ENCODE measurements around the gene DCTN4.

DCTN4 gene

DNA sequence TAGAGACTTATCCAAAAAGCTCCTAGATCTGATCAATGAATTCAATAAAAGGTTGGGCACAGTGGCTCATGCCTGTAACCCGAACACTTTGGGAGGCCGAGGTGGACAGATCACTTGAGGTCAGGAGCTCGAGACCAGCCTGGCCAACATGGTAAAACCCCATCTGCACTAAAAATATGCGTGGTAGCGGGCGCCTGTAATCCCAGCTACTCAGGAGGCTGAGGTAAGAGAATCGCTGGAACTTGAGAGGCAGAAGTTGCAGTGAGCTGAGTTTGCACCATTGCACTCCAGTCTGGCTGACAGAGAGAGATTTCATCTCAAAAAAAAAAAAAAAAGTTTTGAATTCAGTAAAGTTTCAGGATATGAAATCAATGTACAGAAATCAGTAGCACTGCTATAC is 20.0 kb downstream of the DCTN4 start:
- TF ChIP-seq GATA1 (IDR thresholded peaks at IDR 0.05; ENCODE audit: low read depth, low read length) = no peak
- TF ChIP-seq POLR2A (IDR thresholded peaks at IDR 0.05; ENCODE audit: low read length) = no peak
- DNase-seq = no peak

DNA sequence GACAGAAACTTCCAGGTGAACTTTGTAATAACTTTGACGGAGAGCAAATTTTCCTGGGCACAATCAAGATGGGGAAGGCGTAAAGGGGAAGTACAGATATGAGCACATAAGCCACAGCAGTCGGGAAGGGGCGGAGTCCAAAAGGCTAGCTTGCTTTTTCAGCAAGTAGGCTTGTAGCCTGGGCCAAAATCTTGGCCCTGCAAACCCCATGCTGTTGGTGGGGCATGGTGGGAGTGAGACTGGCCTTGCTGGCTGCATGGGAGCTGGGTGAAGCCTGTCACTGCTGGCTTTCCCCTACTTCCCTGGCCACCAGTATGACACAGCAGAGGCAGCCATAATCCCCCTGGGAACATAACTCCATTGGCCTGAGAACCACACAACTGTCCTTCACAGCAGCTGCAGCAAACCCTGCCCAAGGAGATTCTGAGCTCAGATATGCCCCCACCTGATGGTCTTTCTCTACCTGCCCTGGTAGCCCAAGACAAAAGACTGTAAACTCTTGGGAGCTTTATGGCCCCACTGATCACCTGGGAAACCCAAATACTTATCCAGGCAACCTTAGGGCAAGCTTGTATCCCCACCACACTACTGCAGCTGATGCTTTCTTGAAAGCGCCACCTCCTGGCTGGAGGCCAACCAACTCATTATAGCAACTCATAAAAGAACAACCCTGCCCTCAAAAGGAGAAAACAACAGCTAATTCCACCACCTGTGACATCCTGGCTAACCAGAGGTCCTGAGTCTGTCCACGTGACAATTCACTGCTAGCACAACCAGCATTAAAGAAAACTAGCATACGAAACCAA is 24.0 kb downstream of the DCTN4 start:
- peak; percentile 42 to 48 for DNase-seq
- TF ChIP-seq GATA1 (IDR thresholded peaks at IDR 0.05; ENCODE audit: low read depth, low read length) (no peak), POLR2A (IDR thresholded peaks at IDR 0.05; ENCODE audit: low read length) (no peak)

DNA sequence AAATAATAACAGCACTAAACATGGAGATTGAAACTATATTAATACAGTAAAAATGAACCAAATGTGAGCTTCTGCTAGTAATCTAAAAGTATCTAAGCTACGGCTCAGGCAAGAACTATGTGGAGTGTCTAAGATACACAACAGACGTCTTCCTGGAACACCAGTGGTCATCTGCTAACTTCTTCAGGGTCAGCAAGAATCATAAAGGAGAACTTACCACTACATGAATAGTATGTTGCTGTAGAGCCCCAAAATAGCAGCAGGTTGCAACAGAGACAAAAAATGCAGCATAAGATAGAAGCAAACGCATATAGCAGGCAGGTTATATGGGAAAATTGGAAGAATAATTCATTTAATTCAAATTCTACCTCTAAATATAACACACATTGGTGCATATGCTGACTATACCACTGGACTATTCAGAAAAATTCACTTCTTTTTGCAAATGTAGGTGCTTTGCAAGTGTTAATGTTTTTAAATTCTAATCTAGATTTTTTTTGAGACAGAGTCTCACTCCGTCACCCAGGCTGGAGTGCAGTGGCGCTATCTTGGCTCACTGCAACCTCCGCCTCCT is 27.1 kb downstream of the DCTN4 start:
- TF ChIP-seq GATA1 (IDR thresholded peaks at IDR 0.05; ENCODE audit: low read depth, low read length) = no peak
- no peak for TF ChIP-seq POLR2A (IDR thresholded peaks at IDR 0.05; ENCODE audit: low read length)
- no peak for DNase-seq

DNA sequence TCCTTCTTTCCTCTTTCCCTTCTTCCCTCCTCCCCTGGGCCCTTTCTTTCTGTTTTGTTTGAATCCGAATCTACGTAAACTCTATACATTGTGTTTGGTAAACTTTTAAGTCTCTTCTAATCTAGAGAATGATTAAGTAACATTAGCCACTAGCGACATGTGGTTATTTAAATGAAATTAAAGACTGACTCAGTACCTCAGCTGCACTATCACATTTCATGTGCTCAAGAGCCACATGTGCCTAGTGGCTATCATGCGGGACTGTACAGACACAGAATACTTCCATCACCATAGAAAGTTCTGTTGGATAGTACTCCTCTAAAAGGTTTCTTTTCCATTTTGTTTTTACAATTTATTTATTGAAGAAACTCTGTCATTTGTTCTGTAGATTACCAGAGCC is 29.0 kb downstream of the DCTN4 start:
- DNase-seq = no peak
- TF ChIP-seq GATA1 (IDR thresholded peaks at IDR 0.05; ENCODE audit: low read depth, low read length) (no peak), POLR2A (IDR thresholded peaks at IDR 0.05; ENCODE audit: low read length) (no peak)

DNA sequence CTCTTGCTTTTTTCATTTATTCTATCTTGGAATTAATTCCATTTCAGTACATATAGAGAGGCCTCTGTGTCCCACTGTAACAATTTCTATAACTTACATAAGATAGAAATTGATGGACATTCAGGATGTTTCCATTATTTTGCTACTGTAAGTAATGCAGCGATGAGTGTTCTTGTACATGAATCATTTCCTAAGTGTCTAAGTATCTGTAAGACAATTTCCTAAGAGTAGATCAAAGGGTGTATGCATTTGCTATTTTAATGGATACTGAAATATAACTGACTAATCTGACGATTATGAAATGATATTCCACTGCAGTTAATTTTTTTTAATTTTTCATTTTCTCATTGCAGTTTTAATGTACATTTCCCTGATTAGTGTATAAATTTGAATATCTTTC is 35.0 kb downstream of the DCTN4 start:
- DNase-seq = no peak
- TF ChIP-seq POLR2A (IDR thresholded peaks at IDR 0.05; ENCODE audit: low read length) (no peak), GATA1 (IDR thresholded peaks at IDR 0.05; ENCODE audit: low read depth, low read length) (no peak)

DNA sequence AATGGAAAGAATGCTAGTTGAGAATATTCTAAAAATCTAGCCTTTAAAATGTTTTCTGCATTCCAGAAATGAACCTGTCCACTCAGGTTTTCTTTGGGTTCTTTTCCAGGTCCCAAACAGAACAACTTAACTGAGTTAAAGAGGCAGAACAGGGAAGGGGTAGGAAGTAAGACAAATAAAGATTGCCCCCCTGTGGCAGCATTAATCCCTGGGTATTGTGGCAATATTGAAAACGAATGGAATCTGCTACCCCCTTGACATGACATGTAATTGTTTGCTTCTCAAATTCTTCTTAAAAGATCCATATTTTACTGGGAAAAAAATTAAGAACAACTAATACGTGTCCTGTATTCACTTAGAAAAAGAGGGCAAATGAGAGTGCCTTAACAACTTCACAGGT is 48.7 kb downstream of the DCTN4 start:
- DNase-seq = peak in 1 of 2 experiments; percentile 19
- TF ChIP-seq POLR2A (IDR thresholded peaks at IDR 0.05; ENCODE audit: low read length) (no peak), GATA1 (IDR thresholded peaks at IDR 0.05; ENCODE audit: low read depth, low read length) (no peak)

DNA sequence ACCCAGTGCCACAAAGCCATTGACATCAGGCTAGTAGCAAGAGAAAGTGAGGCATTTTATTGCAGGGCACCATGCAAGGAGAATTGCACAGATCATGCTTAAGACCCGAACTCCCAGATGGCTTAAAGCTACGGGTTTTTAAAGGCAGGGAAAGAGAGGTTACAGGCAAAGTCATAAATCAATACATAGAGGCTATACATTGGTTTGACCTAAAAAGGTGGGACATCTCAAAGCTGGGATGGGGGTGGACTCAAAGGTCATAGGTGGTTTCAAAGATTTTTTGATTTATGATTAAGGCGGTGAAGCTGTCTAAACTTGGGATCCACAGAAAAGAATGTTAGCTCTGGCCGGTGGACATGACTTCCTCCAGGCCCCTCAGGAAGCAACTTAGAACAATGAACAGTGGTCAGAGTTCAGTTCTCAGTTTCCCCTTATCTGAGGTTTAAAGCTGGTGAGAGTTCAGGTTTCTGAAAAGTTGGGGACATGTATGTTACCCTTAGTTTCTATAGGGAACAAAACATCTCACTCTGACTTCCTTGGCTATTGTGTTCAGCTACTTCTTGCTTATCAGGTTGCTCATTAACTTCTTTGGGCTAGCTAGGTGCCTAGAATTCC is 51.9 kb downstream of the DCTN4 start:
- TF ChIP-seq POLR2A (IDR thresholded peaks at IDR 0.05; ENCODE audit: low read length) (no peak), GATA1 (IDR thresholded peaks at IDR 0.05; ENCODE audit: low read depth, low read length) (no peak)

DNA sequence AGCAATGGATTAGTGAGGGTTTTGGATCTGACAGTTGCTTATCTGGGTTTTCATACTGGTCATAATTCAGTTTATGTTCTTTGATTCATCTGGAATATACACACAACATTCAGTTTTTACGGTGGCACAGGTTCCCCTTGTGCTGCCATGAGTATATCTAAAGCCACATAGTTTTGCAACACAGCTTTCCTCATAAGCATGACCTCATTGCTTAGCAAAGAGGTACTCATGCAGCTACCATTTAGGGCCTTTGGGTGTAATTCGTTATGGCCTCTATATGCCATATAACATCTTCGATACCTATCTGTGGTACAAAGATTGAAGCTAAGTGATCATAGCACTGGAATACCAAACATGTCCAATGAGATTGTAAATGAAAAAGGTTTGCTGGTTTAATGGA is 55.1 kb downstream of the DCTN4 start:
- TF ChIP-seq POLR2A (IDR thresholded peaks at IDR 0.05; ENCODE audit: low read length) = no peak
- TF ChIP-seq GATA1 (IDR thresholded peaks at IDR 0.05; ENCODE audit: low read depth, low read length) = no peak
- DNase-seq = no peak

More for the DNA sequence above, 51.9 kb downstream of the DCTN4 start:
- DNase-seq = no peak

DNA sequence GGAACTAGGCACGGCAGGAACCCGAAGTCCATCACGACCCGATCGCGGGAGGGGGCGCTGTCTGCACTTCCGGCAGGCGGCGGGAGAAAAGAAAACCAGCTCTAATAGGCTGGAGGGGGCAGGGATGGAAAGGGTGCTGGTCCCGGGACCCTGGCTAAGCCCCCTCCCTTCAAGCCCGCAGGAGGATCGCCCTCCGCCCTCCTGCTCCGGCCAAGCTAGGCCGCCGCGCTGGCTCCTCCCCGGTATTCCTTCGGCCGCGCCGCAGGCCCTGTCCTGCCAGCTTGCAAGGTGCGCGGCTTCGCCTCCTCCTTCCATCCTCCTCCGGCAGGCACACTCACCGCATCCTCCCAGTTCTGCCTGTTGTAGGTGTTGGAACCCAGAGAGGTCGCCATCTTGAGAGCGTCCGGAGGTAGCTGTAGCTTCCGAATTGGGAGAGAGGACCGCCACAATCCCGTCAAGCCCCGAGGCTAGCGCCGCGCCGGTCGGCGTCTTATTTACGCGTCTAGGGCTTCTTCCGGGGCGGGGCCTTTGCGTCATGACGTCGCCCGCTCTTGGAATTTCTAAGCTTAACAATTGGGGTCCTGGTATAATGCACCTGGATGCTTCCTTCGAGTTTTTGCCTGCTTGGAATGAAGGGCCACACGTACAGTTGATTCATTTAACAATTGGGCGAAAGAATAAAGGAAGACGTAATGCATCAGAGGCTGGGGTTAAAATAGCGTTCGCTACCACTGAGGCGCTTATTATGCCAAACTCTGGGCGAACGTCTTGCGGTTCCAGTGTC is 58.0 kb downstream of the DCTN4 start, which contains the start of gene RBM22:
TSS of gene RBM22 (minus strand) at position 469 of the 784 bp plus-strand sequence. CDS start at position 392, 77 bp downstream.
- peak; percentile 92 to 94 for DNase-seq
- TF ChIP-seq POLR2A (IDR thresholded peaks at IDR 0.05; ENCODE audit: low read length) (peak; percentile 93), GATA1 (IDR thresholded peaks at IDR 0.05; ENCODE audit: low read depth, low read length) (no peak)

DNA sequence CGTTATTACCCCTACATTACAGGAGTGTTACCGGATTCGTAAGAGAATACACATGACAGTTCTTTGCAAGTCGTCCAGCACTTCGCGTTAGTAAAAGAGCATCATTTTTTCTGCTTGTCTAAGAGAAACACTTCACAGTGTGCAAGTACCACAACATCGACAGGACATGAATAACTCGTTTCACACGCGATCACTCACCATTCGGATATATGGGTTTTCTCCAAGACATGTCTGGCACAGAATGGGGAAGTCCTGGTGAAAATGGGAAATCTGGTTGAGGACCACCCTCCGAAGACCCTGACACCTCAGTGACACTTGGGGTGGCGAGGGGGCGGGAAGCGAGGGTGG is 58.6 kb downstream of the DCTN4 start:
- no peak for DNase-seq
- TF ChIP-seq GATA1 (IDR thresholded peaks at IDR 0.05; ENCODE audit: low read depth, low read length) = no peak
- no peak for TF ChIP-seq POLR2A (IDR thresholded peaks at IDR 0.05; ENCODE audit: low read length)

DNA sequence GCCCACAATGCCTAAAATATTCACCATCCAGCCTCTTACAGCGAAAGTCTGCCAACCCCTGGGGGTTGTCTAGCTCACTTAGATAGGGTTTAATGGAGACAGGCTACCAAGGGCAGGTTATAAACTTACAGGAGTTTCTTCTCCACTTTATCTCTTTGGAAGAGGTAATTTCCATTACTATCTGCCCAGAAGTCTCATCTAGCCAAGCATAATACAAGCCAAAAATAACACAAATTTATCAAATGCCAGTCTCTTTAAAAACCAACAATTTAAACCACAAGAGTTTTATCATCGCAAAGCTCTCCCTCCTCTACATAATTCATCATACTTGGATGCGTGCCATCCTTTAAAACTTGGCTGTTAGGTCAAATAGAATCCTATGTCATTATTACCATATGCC is 64.2 kb downstream of the DCTN4 start:
- no peak for TF ChIP-seq POLR2A (IDR thresholded peaks at IDR 0.05; ENCODE audit: low read length)
- DNase-seq = peak; percentile 15 to 24

DNA sequence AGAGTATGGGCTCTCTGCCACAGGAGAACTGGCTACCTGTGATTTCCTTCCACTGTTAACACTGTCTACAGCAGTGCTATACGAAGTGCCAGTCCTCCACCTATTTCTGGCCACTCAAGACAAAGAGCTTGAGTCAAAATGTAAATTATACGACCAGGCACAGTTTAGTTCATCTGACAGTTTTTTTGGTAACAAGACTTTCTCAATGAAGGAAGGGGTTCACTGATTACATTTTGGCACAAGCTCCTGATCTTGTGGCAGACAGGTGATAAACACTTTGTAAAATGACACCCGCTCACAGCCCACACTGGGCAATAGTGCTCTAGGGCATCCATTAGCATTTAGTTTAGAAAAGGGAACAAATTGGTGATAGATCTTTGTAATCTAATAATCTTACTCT is 66.5 kb downstream of the DCTN4 start:
- no peak for TF ChIP-seq POLR2A (IDR thresholded peaks at IDR 0.05; ENCODE audit: low read length)
- TF ChIP-seq GATA1 (IDR thresholded peaks at IDR 0.05; ENCODE audit: low read depth, low read length) = no peak
- no peak for DNase-seq

DNA sequence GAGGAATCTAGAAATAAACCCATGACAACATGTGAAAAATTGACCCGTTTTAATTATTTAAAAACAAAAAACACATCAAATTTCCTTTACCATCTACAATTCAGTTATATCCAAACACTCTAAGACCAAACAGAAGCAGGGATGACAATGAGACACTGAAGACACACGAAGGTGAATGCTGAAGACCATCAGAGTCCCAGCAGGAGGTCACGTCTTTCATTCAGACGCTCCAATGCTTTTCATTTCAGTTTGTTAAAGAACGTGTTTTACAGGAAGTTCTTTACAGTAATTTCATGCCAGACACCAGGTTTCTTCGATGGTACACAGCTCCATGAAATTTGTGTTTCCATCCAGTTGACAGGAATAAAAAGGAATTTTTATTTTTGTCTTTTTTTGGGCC is 68.1 kb downstream of the DCTN4 start:
- DNase-seq = no peak

DNA sequence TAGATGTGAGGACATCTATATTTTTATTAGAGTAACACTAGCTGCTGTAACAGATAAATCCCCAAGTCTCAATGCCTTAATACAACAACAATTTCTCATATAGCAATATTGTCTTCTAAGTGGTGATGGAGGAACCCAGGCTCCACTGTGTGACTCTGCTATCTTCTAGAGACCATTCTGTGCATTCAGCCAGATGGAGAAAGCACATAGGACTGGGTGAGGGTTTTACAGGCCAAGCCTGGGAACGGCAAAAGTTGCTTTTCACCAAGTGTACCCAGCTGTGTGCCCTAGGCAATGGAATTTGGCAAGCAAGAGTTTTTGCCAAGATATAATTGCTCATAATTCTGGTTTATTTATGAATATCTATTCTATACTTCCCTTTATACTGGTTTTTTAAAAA is 69.7 kb downstream of the DCTN4 start:
- no peak for DNase-seq
- TF ChIP-seq POLR2A (IDR thresholded peaks at IDR 0.05; ENCODE audit: low read length) (no peak), GATA1 (IDR thresholded peaks at IDR 0.05; ENCODE audit: low read depth, low read length) (no peak)

More for the DNA sequence above, 68.1 kb downstream of the DCTN4 start:
- TF ChIP-seq POLR2A (IDR thresholded peaks at IDR 0.05; ENCODE audit: low read length) = no peak
- no peak for TF ChIP-seq GATA1 (IDR thresholded peaks at IDR 0.05; ENCODE audit: low read depth, low read length)

All from erythroblast (primary cell).